IPS-20b (cell line): Measurements from ENCODE around the gene UXT.
A peak's percentile ranks its signal among the peaks of the same experiment; 100 is the strongest.
"Not testable (repeated sequence)": the region's sequence is repeated elsewhere in the genome, so short reads cannot be mapped to it uniquely, and the experiment has no call there.

Experiments
- H3K27ac ChIP-seq: one replicate; pipeline ENCODE4 v1.5.1; 2013; ENCODE audit warnings: low read length
- H3K27me3 ChIP-seq: 2 replicates; pipeline ENCODE4 v1.6.1; 2013; ENCODE audit warnings: mild to moderate bottlenecking, low read length, inconsistent platforms; ENCODE audit not compliant: insufficient read depth
- H3K36me3 ChIP-seq: 2 replicates; pipeline ENCODE4 v1.6.1; 2013; ENCODE audit warnings: low read depth, mild to moderate bottlenecking, inconsistent platforms, low read length, moderate library complexity; ENCODE audit not compliant: insufficient read depth
- H3K4me1 ChIP-seq: 2 replicates; pipeline ENCODE4 v1.6.1; 2013; ENCODE audit warnings: mild to moderate bottlenecking, control low read depth, inconsistent platforms, low read length, moderate library complexity; ENCODE audit not compliant: insufficient read depth
- H3K4me3 ChIP-seq: 2 replicates; pipeline ENCODE4 v1.5.1; 2013; ENCODE audit warnings: mild to moderate bottlenecking, low read length, inconsistent platforms
- H3K9ac ChIP-seq: 2 replicates; pipeline ENCODE4 v1.6.1; 2013; ENCODE audit warnings: low read depth, mild to moderate bottlenecking, inconsistent platforms, low read length, moderate library complexity
- H3K9me3 ChIP-seq: 2 replicates; pipeline ENCODE4 v1.6.1; 2013; ENCODE audit warnings: mild to moderate bottlenecking, low read depth, low read length, inconsistent platforms; ENCODE audit not compliant: insufficient read depth

UXT gene

GRCh38 chrX:47658684-47659420 lies at the start of gene UXT:
UXT (minus strand) TSS chrX:47659180; CDS start chrX:47658927, 253 bp downstream.
- H3K27ac ChIP-seq, result peak within 1 kb of the TSS; percentile 84
- peaks cover 27% of the 10 kb centered on the region for H3K36me3 ChIP-seq
- H3K9ac ChIP-seq, result peak within 1 kb of the TSS; percentile 93
- H3K4me3 ChIP-seq, result peak within 1 kb of the TSS; percentile 89
- H3K9me3 ChIP-seq, result no peaks in the 10 kb centered on the region
- no peaks in the 10 kb centered on the region for H3K4me1 ChIP-seq
- H3K27me3 ChIP-seq, result peaks cover 10% of the 10 kb centered on the region; the same call in 1 of the 2 replicates

- Histone ChIP-seq H3K27me3 (no peaks in the 10 kb centered on the region), H3K9ac (no peak overlapping the region), H3K9me3 (no peaks in the 10 kb centered on the region), H3K4me3 (no peak overlapping the region), H3K27ac (no peak overlapping the region), H3K4me1 (no peaks in the 10 kb centered on the region; the same call in 1 of the 2 replicates), H3K36me3 (no peaks in the 10 kb centered on the region)
These were observed 48.2 kb upstream of the UXT start for GRCh38 chrX:47707031-47707780.

- Histone ChIP-seq H3K4me3 (no peak overlapping the region), H3K9ac (no peak overlapping the region), H3K4me1 (no peaks in the 10 kb centered on the region; the same call in 1 of the 2 replicates), H3K36me3 (no peaks in the 10 kb centered on the region), H3K27ac (no peak overlapping the region), H3K27me3 (no peaks in the 10 kb centered on the region), H3K9me3 (no peaks in the 10 kb centered on the region)
These were observed 47.6 kb upstream of the UXT start for GRCh38 chrX:47706575-47706974.

- Histone ChIP-seq H3K4me3 (no peak overlapping the region), H3K9me3 (no peaks in the 10 kb centered on the region), H3K27me3 (no peaks in the 10 kb centered on the region), H3K4me1 (no peaks in the 10 kb centered on the region; the same call in 1 of the 2 replicates), H3K9ac (no peak overlapping the region), H3K36me3 (no peaks in the 10 kb centered on the region), H3K27ac (no peak overlapping the region)
These were observed 45.8 kb upstream of the UXT start for GRCh38 chrX:47704736-47705135.

GRCh38 chrX:47697181-47697580 lies 38.2 kb upstream of the UXT start:
- no peaks in the 10 kb centered on the region for H3K27me3 ChIP-seq
- peaks cover 7% of the 10 kb centered on the region; the same call in 1 of the 2 replicates for H3K9me3 ChIP-seq
- H3K27ac ChIP-seq, result no peak overlapping the region
- H3K9ac ChIP-seq, result no peak overlapping the region
- no peaks in the 10 kb centered on the region for H3K4me1 ChIP-seq
- no peak overlapping the region for H3K4me3 ChIP-seq
- no peaks in the 10 kb centered on the region for H3K36me3 ChIP-seq

GRCh38 chrX:47690175-47690574 lies 31.2 kb upstream of the UXT start:
- Histone ChIP-seq H3K4me3 (no peak overlapping the region), H3K27ac (no peak overlapping the region), H3K27me3 (no peaks in the 10 kb centered on the region), H3K4me1 (no peaks in the 10 kb centered on the region), H3K36me3 (no peaks in the 10 kb centered on the region), H3K9ac (no peak overlapping the region), H3K9me3 (no peaks in the 10 kb centered on the region)

GRCh38 chrX:47687263-47687662 lies 28.3 kb upstream of the UXT start:
- no peak overlapping the region for H3K27ac ChIP-seq
- no peak overlapping the region for H3K4me3 ChIP-seq
- H3K36me3 ChIP-seq, result no peaks in the 10 kb centered on the region
- no peak overlapping the region for H3K9ac ChIP-seq
- no peaks in the 10 kb centered on the region for H3K4me1 ChIP-seq
- no peaks in the 10 kb centered on the region for H3K27me3 ChIP-seq
- H3K9me3 ChIP-seq, result no peaks in the 10 kb centered on the region

GRCh38 chrX:47683829-47684205 lies 24.8 kb upstream of the UXT start:
- H3K27ac ChIP-seq, result no peak overlapping the region
- H3K4me1 ChIP-seq, result no peaks in the 10 kb centered on the region
- H3K9me3 ChIP-seq, result no peaks in the 10 kb centered on the region
- H3K9ac ChIP-seq, result no peak overlapping the region
- H3K36me3 ChIP-seq, result no peaks in the 10 kb centered on the region
- H3K27me3 ChIP-seq, result no peaks in the 10 kb centered on the region
- H3K4me3 ChIP-seq, result no peak overlapping the region

- H3K27ac ChIP-seq, result no peak overlapping the region
- no peaks in the 10 kb centered on the region for H3K27me3 ChIP-seq
- no peaks in the 10 kb centered on the region for H3K4me1 ChIP-seq
- no peaks in the 10 kb centered on the region for H3K9me3 ChIP-seq
- no peak overlapping the region for H3K4me3 ChIP-seq
- no peak overlapping the region for H3K9ac ChIP-seq
- no peaks in the 10 kb centered on the region for H3K36me3 ChIP-seq
These were observed 24.3 kb upstream of the UXT start for GRCh38 chrX:47683184-47683828.

GRCh38 chrX:47675959-47676859 lies 17.2 kb upstream of the UXT start:
- H3K4me3 ChIP-seq, H3K27me3 ChIP-seq, H3K27ac ChIP-seq, H3K36me3 ChIP-seq, H3K4me1 ChIP-seq, H3K9ac ChIP-seq, H3K9me3 ChIP-seq: not testable (repeated sequence)

GRCh38 chrX:47674776-47675175 lies 15.8 kb upstream of the UXT start:
- Histone ChIP-seq H3K4me3 (no peak overlapping the region), H3K36me3 (no peaks in the 10 kb centered on the region), H3K4me1 (no peaks in the 10 kb centered on the region), H3K27ac (no peak overlapping the region), H3K9me3 (no peaks in the 10 kb centered on the region), H3K9ac (no peak overlapping the region), H3K27me3 (no peaks in the 10 kb centered on the region)
